Amygdala (tissue), 56 donors: ENCODE measurements around the gene SLC25A53.
"Not testable (repeated sequence)": the region's sequence is repeated elsewhere in the genome, so short reads cannot be mapped to it uniquely, and the experiment has no call there.

Experiments
- DNase-seq, 56 donors: peaks; one replicate each; lab custom pipeline; 2025; lab: John Stamatoyannopoulos, UW

Gene SLC25A53

GRCh38 chrX:104135677-104136076, 21.1 kb downstream of the SLC25A53 start:
- no peak for DNase-seq

DNA sequence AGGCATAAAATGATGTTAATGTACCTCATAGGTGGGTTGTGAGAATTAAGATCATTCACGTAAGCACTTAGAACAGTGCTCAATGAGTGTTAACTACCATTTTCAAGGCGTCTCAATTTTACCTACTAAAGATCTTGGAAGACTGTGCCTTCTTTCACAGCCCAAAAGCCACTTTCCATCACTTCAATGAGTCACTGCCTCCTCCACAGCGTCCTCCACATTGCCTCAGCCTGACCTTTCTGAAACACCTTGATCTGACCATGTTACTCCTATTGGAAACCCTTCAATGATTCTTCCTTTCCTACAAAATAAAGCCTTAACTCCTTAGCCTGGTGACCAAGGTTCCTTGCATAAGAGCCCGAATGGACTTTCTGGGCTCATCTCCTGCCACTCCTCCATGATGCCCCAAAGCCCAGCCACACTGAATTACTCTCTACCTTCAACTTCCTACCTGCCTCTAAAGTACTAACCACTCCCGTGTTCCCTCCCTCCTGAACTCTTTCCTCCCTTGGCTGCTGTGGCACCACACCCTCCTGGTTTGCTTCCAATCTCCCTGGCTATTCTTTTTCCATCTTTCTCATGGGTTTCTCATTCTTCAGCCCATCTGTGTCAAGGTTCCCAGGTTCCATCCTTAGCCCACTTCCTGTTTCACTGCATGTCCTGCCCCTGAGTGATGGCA, 22.1 kb downstream of the SLC25A53 start:
- no peak for DNase-seq

DNA sequence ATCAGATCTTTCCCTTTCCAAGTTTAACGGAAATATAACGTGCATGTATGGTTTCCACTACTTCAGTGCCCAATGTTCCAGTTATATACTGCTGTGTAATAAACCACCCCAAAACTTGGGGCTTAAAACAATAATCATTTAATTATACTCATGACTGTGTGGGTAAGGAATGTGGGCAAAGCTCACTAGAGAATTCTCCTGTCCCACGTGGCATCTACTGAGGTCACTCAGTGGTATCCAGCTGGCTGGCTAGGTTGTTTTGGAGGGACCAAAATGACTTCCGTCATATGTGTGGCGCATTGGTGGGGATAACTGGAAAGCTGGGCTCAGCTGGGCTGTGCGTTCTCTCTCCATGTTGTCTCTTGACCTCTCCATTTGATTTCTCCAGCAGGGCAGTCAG, 26.0 kb downstream of the SLC25A53 start:
- no peak for DNase-seq

DNA sequence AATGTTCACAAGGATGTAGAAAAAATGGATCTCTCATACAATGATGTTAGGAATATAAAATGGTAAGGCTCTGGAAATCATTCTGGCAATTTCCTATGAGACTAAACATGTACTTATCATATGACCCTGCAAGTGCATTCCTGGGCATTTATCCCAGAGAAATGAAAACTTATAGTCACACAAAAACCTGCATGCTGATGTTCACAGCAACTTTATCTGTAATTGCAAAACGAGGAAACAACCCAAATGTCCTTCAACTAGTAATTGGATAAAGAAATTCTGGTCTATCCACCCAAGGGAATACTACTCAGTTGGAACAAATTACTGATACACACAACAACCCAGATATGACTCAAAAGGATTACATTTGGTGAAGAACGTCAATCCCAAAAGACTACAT, 30.0 kb downstream of the SLC25A53 start:
- DNase-seq, result no peak

DNA sequence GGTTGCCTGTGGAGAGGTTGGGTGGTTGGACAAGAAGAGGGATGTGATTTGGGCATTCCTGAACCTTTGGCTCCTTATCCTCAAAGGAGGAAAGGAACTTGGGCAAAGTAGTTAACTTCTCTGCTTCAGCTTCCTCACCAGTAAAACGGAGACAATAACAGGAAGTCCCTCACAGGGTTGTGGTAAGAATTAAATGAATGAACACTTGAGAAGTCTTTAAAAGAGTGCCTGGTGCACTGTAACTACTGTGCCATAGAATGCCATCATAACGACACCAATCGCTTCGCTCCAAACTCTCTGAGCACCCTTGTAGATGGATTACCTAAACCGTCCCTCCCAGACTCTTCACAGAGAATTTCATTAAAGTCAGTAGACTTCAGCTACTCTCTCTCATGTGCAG, 34.0 kb downstream of the SLC25A53 start:
- no peak for DNase-seq

DNA sequence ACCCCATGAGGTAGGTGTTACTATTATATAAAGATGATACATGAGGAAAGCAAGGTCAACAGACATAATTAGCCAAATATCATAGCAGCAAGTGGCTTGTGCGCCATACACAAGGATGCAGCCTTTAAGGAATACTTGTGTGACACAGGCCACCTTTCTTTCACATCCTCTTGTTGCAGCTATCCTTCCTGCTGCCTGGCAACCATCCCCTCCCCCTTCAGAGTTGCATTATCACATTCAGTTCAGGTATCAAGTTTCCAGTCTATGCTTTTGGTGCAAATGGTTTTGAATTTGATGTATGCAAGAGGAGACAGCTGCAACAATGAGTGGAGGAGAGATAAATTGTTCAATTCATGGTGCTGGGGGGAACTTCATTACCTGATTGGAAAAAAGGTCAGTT, 38.0 kb downstream of the SLC25A53 start:
- DNase-seq, result no peak

- DNase-seq, result no peak
Measured at GRCh38 chrX:104117759-104118158, 39.0 kb downstream of the SLC25A53 start.

DNA sequence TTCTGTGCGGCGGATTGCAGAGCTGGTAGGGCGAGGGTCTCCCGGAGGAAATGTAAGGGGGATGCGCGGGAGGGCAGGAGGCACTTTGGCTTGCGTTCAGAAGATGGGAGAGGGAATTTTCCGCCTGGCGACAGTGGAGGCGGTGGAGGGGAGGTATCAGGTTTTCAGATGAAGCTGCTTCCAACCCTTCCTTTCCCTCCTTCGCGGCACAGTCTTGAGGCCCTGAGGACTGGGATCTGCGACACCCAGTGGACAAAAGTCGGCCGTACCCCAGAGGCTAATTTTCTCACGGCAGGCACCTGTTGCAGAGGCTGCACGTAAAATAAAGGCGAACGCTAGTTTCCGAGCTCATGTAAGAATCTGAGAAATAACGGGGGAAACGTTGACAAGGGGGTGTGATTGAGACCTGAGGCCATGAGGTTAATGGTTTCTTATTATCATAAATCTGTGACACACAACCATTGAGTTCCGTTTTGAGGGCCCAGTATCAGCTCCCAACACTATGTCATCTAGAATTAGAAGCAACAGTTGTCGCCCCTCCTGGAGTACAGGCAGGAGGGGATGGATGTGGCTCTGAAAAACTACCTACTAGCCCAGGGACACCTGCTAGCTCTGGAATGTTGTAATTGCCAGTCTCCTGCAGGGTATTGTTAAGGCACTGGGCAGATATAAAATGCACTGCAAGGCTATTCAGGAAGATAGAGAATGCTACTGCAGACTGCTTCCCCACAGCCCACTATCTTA, 43.4 kb downstream of the SLC25A53 start:
- DNase-seq, result peak in 43 of 56 donors; percentile 1 to 55 (median 17)

GRCh38 chrX:104112326-104112951, 44.4 kb downstream of the SLC25A53 start, which contains the start of gene ZCCHC18:
Gene ZCCHC18, plus strand, starts transcription at chrX:104112523. Its CDS starts 1,589 bp downstream, at chrX:104114112.
- peak in 47 of 56 donors; percentile 2 to 69 (median 33) for DNase-seq

- not testable (repeated sequence) for DNase-seq
Measured at GRCh38 chrX:104110491-104111240, 46.1 kb downstream of the SLC25A53 start.

- DNase-seq, result no peak
Measured at GRCh38 chrX:104108955-104109354, 47.9 kb downstream of the SLC25A53 start.

GRCh38 chrX:104105330-104106262, 51.2 kb downstream of the SLC25A53 start:
- DNase-seq, result peak in 2 of 56 donors; percentile 1 to 3

DNA sequence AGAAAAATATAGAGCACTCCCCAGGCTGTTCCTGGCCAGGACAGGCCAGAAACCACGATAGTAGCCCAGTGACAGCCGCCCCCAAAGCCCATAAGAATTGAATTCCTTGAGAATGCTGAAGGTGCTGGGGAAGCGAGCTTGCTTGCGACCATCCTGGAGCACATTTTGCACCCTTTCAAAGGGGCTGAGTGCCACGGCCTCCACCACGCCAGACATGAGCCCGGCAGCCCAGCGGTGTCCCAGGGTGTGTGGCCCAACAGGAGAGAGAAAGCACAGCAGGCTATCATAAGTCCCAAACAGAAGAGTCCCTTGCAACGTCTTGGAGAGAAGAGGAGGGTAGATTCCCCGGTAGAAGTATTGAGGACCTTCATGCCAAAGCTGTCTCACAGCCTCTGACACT, 52.1 kb downstream of the SLC25A53 start:
- no peak for DNase-seq

DNA sequence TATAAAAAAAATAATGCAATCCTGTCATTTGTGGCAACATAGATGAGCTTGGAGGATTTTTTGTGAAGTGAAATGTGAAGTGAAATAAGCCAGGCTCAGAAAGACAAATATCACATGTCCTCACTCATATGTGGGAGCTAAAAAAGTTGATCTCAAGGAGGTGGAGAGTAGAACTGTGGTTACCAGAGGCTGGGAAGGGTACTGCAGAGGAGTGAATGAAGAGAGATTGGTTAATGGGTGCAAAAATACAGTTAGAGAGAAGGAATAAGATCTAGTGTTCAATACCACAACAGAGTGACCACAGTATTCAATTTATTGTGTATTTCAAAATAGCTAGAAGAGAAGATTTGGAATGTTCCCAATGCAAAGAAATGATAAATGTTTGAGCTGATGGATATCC, 57.9 kb downstream of the SLC25A53 start:
- no peak for DNase-seq

DNA sequence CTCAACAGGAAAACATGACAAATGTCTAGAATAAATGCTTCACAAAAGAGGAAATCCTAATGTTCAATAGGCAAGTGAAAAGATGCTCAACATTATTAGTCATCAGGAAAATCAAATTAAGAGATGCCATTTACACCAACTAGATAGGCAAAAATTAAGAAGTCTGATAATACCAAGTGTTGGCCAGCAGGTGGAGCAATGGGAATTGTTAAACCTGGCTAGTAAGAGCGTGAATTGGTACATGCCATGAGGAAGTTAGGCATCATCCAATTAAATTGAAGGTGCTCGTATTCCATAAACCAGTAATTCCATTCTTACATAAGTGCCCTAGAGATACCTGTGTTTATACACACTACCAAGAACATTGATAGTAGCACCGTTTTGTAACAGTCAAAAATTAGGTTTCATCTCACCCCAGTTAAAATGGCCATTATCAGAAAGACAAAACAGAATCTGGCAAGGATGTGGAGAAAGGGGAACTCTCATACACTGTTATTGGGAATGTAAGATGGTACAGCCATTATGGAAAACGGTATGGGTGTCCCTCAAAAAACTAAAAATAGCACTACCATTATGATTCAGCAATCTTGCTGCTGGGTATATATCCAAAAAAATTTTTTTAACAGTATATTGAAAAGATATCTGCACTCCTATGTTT, 58.5 kb downstream of the SLC25A53 start:
- DNase-seq, result peak in 23 of 56 donors; percentile 0 to 59 (median 13)

GRCh38 chrX:104085919-104086318, 70.9 kb downstream of the SLC25A53 start:
- no peak for DNase-seq

DNA sequence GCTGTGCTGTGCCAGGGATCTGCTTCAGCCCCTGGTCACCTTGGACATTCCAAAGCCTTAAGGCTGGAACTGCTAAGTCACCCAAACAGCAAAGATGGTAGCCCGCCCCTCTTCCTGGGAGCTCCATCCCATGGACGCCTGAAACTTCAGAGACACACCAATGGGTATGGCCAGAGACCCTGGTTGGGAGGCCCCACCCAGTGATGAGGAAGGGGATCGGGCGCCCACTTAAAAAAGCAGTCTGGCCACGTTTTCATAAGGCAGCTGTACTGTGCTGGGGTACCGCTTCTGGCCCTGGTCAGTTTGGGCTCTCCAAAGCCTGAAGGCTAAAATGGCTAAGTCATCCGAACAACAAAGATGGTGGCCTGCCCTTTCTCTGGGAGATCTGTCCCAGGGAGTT, 71.3 kb downstream of the SLC25A53 start:
- DNase-seq, result no peak

DNA sequence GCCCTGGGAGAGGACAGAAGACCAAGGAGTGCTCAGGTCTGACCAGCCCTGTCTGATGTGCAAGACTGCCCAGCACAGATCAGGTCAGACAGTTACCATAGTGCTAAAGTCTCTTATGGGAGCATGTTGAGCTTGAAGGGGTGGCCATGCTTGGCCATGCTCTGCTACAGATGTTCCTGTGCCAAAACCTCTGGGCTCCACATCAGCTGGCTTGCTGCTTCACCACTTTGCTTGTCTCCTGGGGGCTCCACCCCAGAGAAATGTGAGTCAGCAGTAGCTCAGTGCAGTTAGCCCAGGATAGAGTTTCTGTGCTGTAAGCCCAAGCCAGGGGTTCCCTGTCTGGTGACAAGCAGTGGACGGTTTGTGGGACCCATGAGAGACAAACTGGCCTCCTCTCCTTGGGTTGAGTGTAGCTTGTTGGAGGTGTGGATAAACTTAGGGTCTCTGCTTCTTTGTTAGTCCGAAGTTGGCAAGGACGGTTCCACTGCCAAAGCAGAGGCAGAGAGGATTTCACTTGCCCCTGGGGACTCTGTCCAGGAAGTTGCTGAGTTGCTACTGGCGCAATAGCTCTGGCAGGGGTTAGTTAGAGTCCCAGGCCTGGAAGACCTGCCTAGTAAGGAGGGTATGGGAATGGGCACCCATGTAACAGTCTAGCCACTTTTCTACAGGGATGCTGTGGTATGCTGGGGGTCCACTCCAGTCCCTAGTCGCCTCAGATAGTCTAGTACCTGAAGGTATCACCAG, 72.1 kb downstream of the SLC25A53 start:
- DNase-seq, result no peak
